ENCODE results near the gene ZBTB7C.

The ZBTB7C gene

DNA sequence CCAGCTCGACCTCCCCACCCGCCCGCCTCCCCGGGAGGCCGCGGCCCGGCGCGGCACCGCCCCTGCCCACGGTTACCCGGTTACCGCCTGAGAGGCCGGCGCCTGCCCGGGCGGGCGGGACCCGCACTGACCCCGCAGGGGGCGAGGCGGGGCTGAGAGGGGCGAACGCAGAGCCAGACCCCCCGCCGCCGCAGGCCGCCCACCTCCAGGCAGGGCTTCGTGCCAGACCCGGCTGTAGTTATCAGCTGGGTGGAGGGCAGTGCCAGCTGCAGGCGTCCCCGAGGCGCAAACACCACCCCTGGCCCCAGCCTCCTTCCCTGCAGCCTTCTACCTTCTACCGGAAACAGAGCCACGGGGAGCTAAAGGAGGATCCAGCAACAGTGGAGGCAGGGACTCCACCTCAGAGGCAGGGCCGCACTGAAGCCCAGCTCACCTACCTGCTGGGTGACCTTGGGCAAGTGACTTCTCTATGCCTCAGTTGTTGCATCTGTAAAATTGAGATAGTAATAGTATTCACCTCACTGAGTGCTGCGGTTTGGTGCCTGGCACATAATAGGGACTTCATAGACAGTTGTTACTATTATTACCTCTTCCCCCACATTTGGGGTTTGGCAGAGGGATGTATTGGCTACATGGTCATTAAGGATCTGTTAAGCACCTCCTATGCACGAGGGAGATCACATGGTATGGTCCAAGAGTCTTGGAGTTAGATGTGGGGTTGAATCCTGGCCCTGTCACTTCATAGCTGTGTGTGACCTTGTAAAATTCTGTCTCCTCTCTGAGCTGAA lies 247.1 kb downstream of the ZBTB7C start:
- Histone ChIP-seq H3K36me3 (ENCODE audit: insufficient read depth, low read length) (no peaks in the 10 kb centered on the region), H3K27me3 (ENCODE audit: insufficient read depth, low read length, poor library complexity) (peaks cover 32% of the 10 kb centered on the region), H4K20me1 (ENCODE audit: insufficient read depth, low read length) (peaks cover 8% of the 10 kb centered on the region; the same call in 1 of the 2 replicates), H3K27ac (ENCODE audit: low read length) (no peak overlapping the region), H3K4me1 (ENCODE audit: insufficient read depth, low read length) (peaks cover 12% of the 10 kb centered on the region), H3K4me2 (ENCODE audit: insufficient read depth, low read length) (peak overlapping the region; percentile 68), H3K9ac (ENCODE audit: low read depth, low read length) (peak overlapping the region; percentile 41), H2AFZ (ENCODE audit: low read depth, low read length) (peak overlapping the region; percentile 62), H3K4me3 (ENCODE audit: low read depth in 1 of 2, low read length in 2 of 2) (peak overlapping the region in 1 of 2 experiments; percentile 50; a peak in 2 of 4 replicates), H3K9me3 (ENCODE audit: insufficient read depth, low read length, severe bottlenecking) (no peaks in the 10 kb centered on the region), H3K79me2 (ENCODE audit: insufficient read depth, low read length) (no peaks in the 10 kb centered on the region)
- DNase-seq = peak; percentile 23
- peak; percentile 52 for ATAC-seq (ENCODE audit: insufficient read depth, low read depth)
- no peak for TF ChIP-seq EZH2 (IDR thresholded peaks at IDR 0.05; ENCODE audit: borderline replicate concordance, low read depth, low read length, severe bottlenecking)
- TF ChIP-seq, protein P1, sequence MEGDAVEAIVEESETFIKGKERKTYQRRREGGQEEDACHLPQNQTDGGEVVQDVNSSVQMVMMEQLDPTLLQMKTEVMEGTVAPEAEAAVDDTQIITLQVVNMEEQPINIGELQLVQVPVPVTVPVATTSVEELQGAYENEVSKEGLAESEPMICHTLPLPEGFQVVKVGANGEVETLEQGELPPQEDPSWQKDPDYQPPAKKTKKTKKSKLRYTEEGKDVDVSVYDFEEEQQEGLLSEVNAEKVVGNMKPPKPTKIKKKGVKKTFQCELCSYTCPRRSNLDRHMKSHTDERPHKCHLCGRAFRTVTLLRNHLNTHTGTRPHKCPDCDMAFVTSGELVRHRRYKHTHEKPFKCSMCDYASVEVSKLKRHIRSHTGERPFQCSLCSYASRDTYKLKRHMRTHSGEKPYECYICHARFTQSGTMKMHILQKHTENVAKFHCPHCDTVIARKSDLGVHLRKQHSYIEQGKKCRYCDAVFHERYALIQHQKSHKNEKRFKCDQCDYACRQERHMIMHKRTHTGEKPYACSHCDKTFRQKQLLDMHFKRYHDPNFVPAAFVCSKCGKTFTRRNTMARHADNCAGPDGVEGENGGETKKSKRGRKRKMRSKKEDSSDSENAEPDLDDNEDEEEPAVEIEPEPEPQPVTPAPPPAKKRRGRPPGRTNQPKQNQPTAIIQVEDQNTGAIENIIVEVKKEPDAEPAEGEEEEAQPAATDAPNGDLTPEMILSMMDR (IDR thresholded peaks at IDR 0.05; ENCODE audit: borderline replicate concordance, extremely low read depth, low read length, poor library complexity, severe bottlenecking) = no peak

DNA sequence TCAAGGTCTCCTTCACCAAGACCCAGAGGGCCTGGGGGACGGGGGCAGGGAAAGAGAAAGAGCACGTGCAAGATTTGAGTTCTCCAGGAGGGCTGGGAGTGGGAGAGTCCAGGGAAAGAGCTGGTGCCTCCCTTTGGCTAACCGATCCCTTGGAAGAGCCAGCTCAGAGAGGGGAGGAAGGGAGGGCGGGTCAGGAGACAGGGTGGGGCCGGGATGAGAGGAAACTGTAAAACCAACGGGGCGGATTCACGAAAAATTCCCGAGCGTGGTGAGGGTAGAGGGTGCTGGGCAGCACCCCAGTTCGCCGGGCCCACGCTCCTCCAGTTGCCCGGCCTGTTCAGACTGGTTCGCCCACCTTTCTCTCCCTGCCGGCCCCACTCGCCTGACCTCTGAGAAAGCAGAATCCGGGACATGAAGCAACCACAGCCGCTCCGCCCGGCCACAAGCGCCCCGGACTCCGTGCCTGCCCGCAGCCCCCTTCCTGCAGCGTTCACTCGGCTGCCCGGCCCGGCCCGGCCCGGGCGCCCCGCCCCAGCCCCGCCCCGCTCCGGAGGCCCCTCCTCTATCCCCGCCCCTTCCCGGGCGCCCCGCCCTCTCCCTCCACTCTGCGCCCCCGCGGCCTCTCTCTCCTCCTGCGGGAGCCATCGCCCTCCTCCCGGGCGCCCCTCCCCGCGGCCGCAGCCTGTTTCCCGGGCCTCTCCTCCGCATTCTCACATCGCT lies 247.8 kb downstream of the ZBTB7C start:
- H3K9me3 ChIP-seq (ENCODE audit: insufficient read depth, low read length, severe bottlenecking) = no peaks in the 10 kb centered on the region
- peak overlapping the region; percentile 41 for H3K9ac ChIP-seq (ENCODE audit: low read depth, low read length)
- no peak overlapping the region for H3K27ac ChIP-seq (ENCODE audit: low read length)

DNA sequence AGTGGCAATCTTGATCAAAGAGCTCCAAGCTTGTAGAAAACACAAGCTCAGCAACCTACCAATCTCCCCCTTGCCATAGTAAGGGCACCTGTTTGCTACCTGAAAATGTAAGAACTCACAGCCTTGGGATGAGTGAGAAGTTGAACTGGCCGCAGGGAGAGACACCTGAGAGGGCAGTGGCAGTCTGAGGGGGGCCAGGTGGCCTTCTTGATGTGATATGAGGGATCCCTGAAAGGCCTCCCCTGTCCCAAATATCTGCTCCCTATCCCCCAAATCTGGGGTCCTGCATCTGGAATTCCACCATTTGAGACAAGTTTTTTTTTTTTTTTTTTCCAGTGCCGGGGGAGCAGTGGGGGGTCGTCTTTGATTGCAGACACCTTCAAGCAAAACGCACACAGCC lies 248.6 kb downstream of the ZBTB7C start:
- Histone ChIP-seq H2AFZ (ENCODE audit: low read depth, low read length) (no peak overlapping the region), H3K4me2 (ENCODE audit: insufficient read depth, low read length) (peak overlapping the region; percentile 68), H3K79me2 (ENCODE audit: insufficient read depth, low read length) (no peaks in the 10 kb centered on the region), H3K4me3 (ENCODE audit: low read depth in 1 of 2, low read length in 2 of 2) (no peak overlapping the region), H3K9me3 (ENCODE audit: insufficient read depth, low read length, severe bottlenecking) (no peaks in the 10 kb centered on the region), H3K27me3 (ENCODE audit: insufficient read depth, low read length, poor library complexity) (peaks cover 26% of the 10 kb centered on the region), H3K36me3 (ENCODE audit: insufficient read depth, low read length) (no peaks in the 10 kb centered on the region), H3K9ac (ENCODE audit: low read depth, low read length) (no peak overlapping the region; the same call in 1 of the 2 replicates), H4K20me1 (ENCODE audit: insufficient read depth, low read length) (peaks cover 8% of the 10 kb centered on the region; the same call in 1 of the 2 replicates), H3K4me1 (ENCODE audit: insufficient read depth, low read length) (peaks cover 12% of the 10 kb centered on the region), H3K27ac (ENCODE audit: low read length) (no peak overlapping the region)
- DNase-seq = no peak
- ATAC-seq (ENCODE audit: insufficient read depth, low read depth) = no peak
- no peak for TF ChIP-seq EZH2 (IDR thresholded peaks at IDR 0.05; ENCODE audit: borderline replicate concordance, low read depth, low read length, severe bottlenecking)
- TF ChIP-seq, protein P1 (IDR thresholded peaks at IDR 0.05; ENCODE audit: borderline replicate concordance, extremely low read depth, low read length, poor library complexity, severe bottlenecking) = no peak

More for the DNA sequence above, 247.8 kb downstream of the ZBTB7C start:
- H3K4me2 ChIP-seq (ENCODE audit: insufficient read depth, low read length) = peak overlapping the region; percentile 68
- peak overlapping the region; percentile 62 for H2AFZ ChIP-seq (ENCODE audit: low read depth, low read length)
- DNase-seq = peak; percentile 76
- peak overlapping the region in 1 of 2 experiments; percentile 50; a peak in 3 of 4 replicates for H3K4me3 ChIP-seq (ENCODE audit: low read depth in 1 of 2, low read length in 2 of 2)
- H3K79me2 ChIP-seq (ENCODE audit: insufficient read depth, low read length) = no peaks in the 10 kb centered on the region
- peaks cover 28% of the 10 kb centered on the region for H3K27me3 ChIP-seq (ENCODE audit: insufficient read depth, low read length, poor library complexity)
- H4K20me1 ChIP-seq (ENCODE audit: insufficient read depth, low read length) = peaks cover 8% of the 10 kb centered on the region; the same call in 1 of the 2 replicates
- TF ChIP-seq, protein P1 (IDR thresholded peaks at IDR 0.05; ENCODE audit: borderline replicate concordance, extremely low read depth, low read length, poor library complexity, severe bottlenecking) = no peak
- no peak for TF ChIP-seq EZH2 (IDR thresholded peaks at IDR 0.05; ENCODE audit: borderline replicate concordance, low read depth, low read length, severe bottlenecking)
- H3K4me1 ChIP-seq (ENCODE audit: insufficient read depth, low read length) = peaks cover 12% of the 10 kb centered on the region
- H3K36me3 ChIP-seq (ENCODE audit: insufficient read depth, low read length) = no peaks in the 10 kb centered on the region
- peak; percentile 93 for ATAC-seq (ENCODE audit: insufficient read depth, low read depth)
